Parathyroid adenoma (tissue), 2 donors: ENCODE data around the gene GJD4.

Experiments used
- H2AFZ ChIP-seq: fragments of 300-600 bp; sonication (generic); one replicate; pipeline ENCODE4 v1.7.0; 2017; ENCODE audit warnings: antibody characterized with exemption, mild to moderate bottlenecking
- H3K27ac ChIP-seq: fragments of 300-600 bp; sonication (generic); one replicate; pipeline ENCODE4 v1.7.0; 2017
- H3K27me3 ChIP-seq: fragments of 300-600 bp; sonication (generic); one replicate; pipeline ENCODE4 v1.7.0; 2017; ENCODE audit warnings: low read length; ENCODE audit not compliant: control insufficient read depth, insufficient read depth
- H3K36me3 ChIP-seq: fragments of 300-600 bp; sonication (generic); one replicate; pipeline ENCODE4 v1.7.0; 2017; ENCODE audit warnings: low read length; ENCODE audit not compliant: control insufficient read depth, insufficient read depth
- H3K4me1 ChIP-seq: fragments of 300-600 bp; sonication (generic); one replicate; pipeline ENCODE4 v1.7.0; 2017; ENCODE audit warnings: control low read depth
- H3K4me2 ChIP-seq: fragments of 300-600 bp; sonication (generic); one replicate; pipeline ENCODE4 v1.7.0; 2017; ENCODE audit warnings: low read length
- H3K4me3 ChIP-seq: fragments of 300-600 bp; sonication (generic); one replicate; pipeline ENCODE4 v1.7.0; 2017; ENCODE audit warnings: low read depth, low read length
- H3K79me2 ChIP-seq: fragments of 300-600 bp; sonication (generic); one replicate; pipeline ENCODE4 v1.7.0; 2017; ENCODE audit warnings: control low read depth
- H3K9ac ChIP-seq: fragments of 300-600 bp; sonication (generic); one replicate; pipeline ENCODE4 v1.7.0; 2017; ENCODE audit warnings: mild to moderate bottlenecking
- H3K9me3 ChIP-seq: fragments of 300-600 bp; sonication (generic); one replicate; pipeline ENCODE4 v1.7.0; 2017; ENCODE audit warnings: low read length; ENCODE audit not compliant: control insufficient read depth
- CTCF ChIP-seq: fragments of 300-600 bp; sonication (generic); IDR thresholded peaks from one replicate; pipeline ENCODE4 v1.7.0; 2017; ENCODE audit warnings: antibody characterized with exemption, mild to moderate bottlenecking
- donor health status: primary hyperparathyroidism.

The GJD4 gene

GRCh38 chr10:35612385-35613106 lies 7.4 kb downstream of the GJD4 start:
- H3K9ac ChIP-seq = no peak overlapping the region
- H3K4me1 ChIP-seq = no peaks in the 10 kb centered on the region
- no peak overlapping the region for H3K4me2 ChIP-seq
- H3K27ac ChIP-seq = no peak overlapping the region
- no peaks in the 10 kb centered on the region for H3K36me3 ChIP-seq
- no peaks in the 10 kb centered on the region for H3K9me3 ChIP-seq
- H3K27me3 ChIP-seq = no peaks in the 10 kb centered on the region
- no peak overlapping the region for H3K4me3 ChIP-seq
- H2AFZ ChIP-seq = no peak overlapping the region
- no peaks in the 10 kb centered on the region for H3K79me2 ChIP-seq
- no peak for TF ChIP-seq CTCF

GRCh38 chr10:35613107-35613440 lies 7.9 kb downstream of the GJD4 start:
- H2AFZ ChIP-seq = no peak overlapping the region
- H3K79me2 ChIP-seq = no peaks in the 10 kb centered on the region
- no peak overlapping the region for H3K27ac ChIP-seq
- no peak for TF ChIP-seq CTCF
- no peaks in the 10 kb centered on the region for H3K27me3 ChIP-seq
- no peaks in the 10 kb centered on the region for H3K4me1 ChIP-seq
- no peak overlapping the region for H3K4me3 ChIP-seq
- no peak overlapping the region for H3K4me2 ChIP-seq
- H3K9me3 ChIP-seq = no peaks in the 10 kb centered on the region
- H3K36me3 ChIP-seq = no peaks in the 10 kb centered on the region
- H3K9ac ChIP-seq = no peak overlapping the region

- Histone ChIP-seq H2AFZ (no peak overlapping the region), H3K9me3 (no peaks in the 10 kb centered on the region)
Observed at GRCh38 chr10:35613597-35614226, 8.6 kb downstream of the GJD4 start.

GRCh38 chr10:35614312-35614711 lies 9.2 kb downstream of the GJD4 start:
- H3K36me3 ChIP-seq = no peaks in the 10 kb centered on the region
- H3K27ac ChIP-seq = no peak overlapping the region
- no peak overlapping the region for H3K9ac ChIP-seq

More at GRCh38 chr10:35613597-35614226, 8.6 kb downstream of the GJD4 start:
- no peaks in the 10 kb centered on the region for H3K79me2 ChIP-seq
- H3K9ac ChIP-seq = no peak overlapping the region
- no peaks in the 10 kb centered on the region for H3K27me3 ChIP-seq
- TF ChIP-seq CTCF = no peak
- no peak overlapping the region for H3K4me2 ChIP-seq
- H3K27ac ChIP-seq = no peak overlapping the region
- H3K4me1 ChIP-seq = no peaks in the 10 kb centered on the region
- H3K4me3 ChIP-seq = no peak overlapping the region
- no peaks in the 10 kb centered on the region for H3K36me3 ChIP-seq

More at GRCh38 chr10:35614312-35614711, 9.2 kb downstream of the GJD4 start:
- Histone ChIP-seq H3K4me3 (no peak overlapping the region), H3K4me1 (no peaks in the 10 kb centered on the region), H3K4me2 (no peak overlapping the region), H3K9me3 (no peaks in the 10 kb centered on the region), H3K27me3 (no peaks in the 10 kb centered on the region), H3K79me2 (no peaks in the 10 kb centered on the region), H2AFZ (no peak overlapping the region)
- TF ChIP-seq CTCF = no peak
